HepG2 (cell line): ENCODE results near the gene TIMM17B. TPM values are rescaled to one million over a fixed set of nuclear protein-coding genes. Genes with fewer than 3 reads are reported as not detected.

Experiments
- AGO2 ChIP-seq: fragments of 200-400 bp; formaldehyde crosslinking; optimal IDR thresholded peaks from 2 replicates; pipeline ENCODE3; 2017; ENCODE audit warnings: mild to moderate bottlenecking, low read depth, low read length, moderate library complexity
- ARHGAP35 ChIP-seq: sonication (generic); formaldehyde crosslinking; IDR thresholded peaks from 2 replicates; pipeline ENCODE4 v1.9.0; 2022; ENCODE audit warnings: mild to moderate bottlenecking, inconsistent platforms, moderate library complexity, missing genetic modification reagents, borderline replicate concordance
- CHCHD3 ChIP-seq: sonication (generic); formaldehyde crosslinking; IDR thresholded peaks from 2 replicates; pipeline ENCODE4 v1.8.0; 2022; ENCODE audit warnings: mild to moderate bottlenecking, missing genetic modification reagents, moderate library complexity
- FOXJ3 ChIP-seq: sonication (generic); formaldehyde crosslinking; IDR thresholded peaks from 2 replicates; pipeline ENCODE4 v1.4.0; 2020; ENCODE audit warnings: missing genetic modification reagents, mild to moderate bottlenecking, borderline replicate concordance
- GZF1 ChIP-seq: sonication (generic); formaldehyde crosslinking; IDR thresholded peaks from 2 replicates; pipeline ENCODE4 v1.5.1; 2020; ENCODE audit warnings: mild to moderate bottlenecking, missing genetic modification reagents
- HNF4A ChIP-seq: sonication (generic); formaldehyde crosslinking; IDR thresholded peaks from 2 replicates; pipeline ENCODE4 v1.4.0; 2020; ENCODE audit warnings: missing genetic modification reagents
- HNF4G ChIP-seq, 2 experiments: sonication (generic) in 1 of 2; formaldehyde crosslinking in 1 of 2; IDR thresholded peaks; 2 replicates each; pipeline versions ENCODE4 v1.4.0 to v1.6.1; 2011 to 2020; ENCODE audit warnings: borderline replicate concordance in 2 of 2, low read depth in 2 of 2, mild to moderate bottlenecking in 2 of 2, low read length in 1 of 2, missing genetic modification reagents in 1 of 2, moderate library complexity in 1 of 2
- HNRNPUL1 ChIP-seq: fragments of 200-400 bp; formaldehyde crosslinking; IDR thresholded peaks from 2 replicates; pipeline ENCODE4 v1.6.1; 2017; ENCODE audit warnings: low read depth, mild to moderate bottlenecking, low read length, moderate library complexity
- NFE2L2 ChIP-seq: fragments of 150-350 bp; IDR thresholded peaks from 2 replicates; pipeline ENCODE4 v1.6.1; 2014; ENCODE audit warnings: low read length
- PHF20 ChIP-seq: sonication (generic); formaldehyde crosslinking; IDR thresholded peaks from 2 replicates; pipeline ENCODE4 v1.5.0; 2020; ENCODE audit warnings: mild to moderate bottlenecking, missing genetic modification reagents
- TAF15 ChIP-seq: fragments of 200-400 bp; formaldehyde crosslinking; IDR thresholded peaks from one replicate; pipeline ENCODE4 v1.6.1; 2018; ENCODE audit warnings: mild to moderate bottlenecking, low read depth, low read length; ENCODE audit not compliant: poor library complexity, severe bottlenecking
- TBP ChIP-seq: sonication (generic); formaldehyde crosslinking; IDR thresholded peaks from 2 replicates; pipeline ENCODE4 v1.5.0; 2020; ENCODE audit warnings: missing genetic modification reagents
- ZBTB7A ChIP-seq: sonication (generic); formaldehyde crosslinking; IDR thresholded peaks from 2 replicates; pipeline ENCODE4 v1.8.0; 2022; ENCODE audit warnings: mild to moderate bottlenecking, missing genetic modification reagents
- ZFP1 ChIP-seq: IDR thresholded peaks from 2 replicates; pipeline ENCODE4 v1.6.1; 2016
- ZNF318 ChIP-seq: sonication (generic); formaldehyde crosslinking; IDR thresholded peaks from 2 replicates; pipeline ENCODE4 v1.4.0; 2020; ENCODE audit warnings: mild to moderate bottlenecking, missing genetic modification reagents
- ZXDC ChIP-seq: sonication (generic); formaldehyde crosslinking; IDR thresholded peaks from 2 replicates; pipeline ENCODE4 v1.5.0; 2020; ENCODE audit warnings: mild to moderate bottlenecking, missing genetic modification reagents
- polyA plus RNA-seq, 8 experiments: library from polyadenylated mRNA; depleted of rRNA in 3 of 8; stranded (reverse) in 7 of 8; unstranded in 1 of 8; fragments of >200 nt; fragmentation: Illumina TruSeq in 4 of 8; extraction: Trizol in 4 of 8; gene quantifications; 2 replicates each; pipeline versions ENCODE4 v1.2.1 to v1.2.3, GENCODE V29; 2011 to 2016; ENCODE audit warnings: low read depth in 4 of 8, missing spikeins in 1 of 8, mixed read lengths in 1 of 8; ENCODE audit not compliant: insufficient read depth in 1 of 8
- total RNA-seq, 5 experiments: library from RNA; depleted of rRNA; stranded (reverse); fragments of >200 nt; fragmentation: Illumina TruSeq; extraction: Trizol; gene quantifications; 2 replicates each; pipeline ENCODE4 v1.2.3, GENCODE V29; 2016; ENCODE audit warnings: low read depth in 1 of 5

The TIMM17B gene
- total and polyA plus RNA-seq, 2 of the 13 experiments (the other 11 are each of a cell fraction or from before 2014, with no cell fraction given), result 56.0 to 72.5 TPM

DNA sequence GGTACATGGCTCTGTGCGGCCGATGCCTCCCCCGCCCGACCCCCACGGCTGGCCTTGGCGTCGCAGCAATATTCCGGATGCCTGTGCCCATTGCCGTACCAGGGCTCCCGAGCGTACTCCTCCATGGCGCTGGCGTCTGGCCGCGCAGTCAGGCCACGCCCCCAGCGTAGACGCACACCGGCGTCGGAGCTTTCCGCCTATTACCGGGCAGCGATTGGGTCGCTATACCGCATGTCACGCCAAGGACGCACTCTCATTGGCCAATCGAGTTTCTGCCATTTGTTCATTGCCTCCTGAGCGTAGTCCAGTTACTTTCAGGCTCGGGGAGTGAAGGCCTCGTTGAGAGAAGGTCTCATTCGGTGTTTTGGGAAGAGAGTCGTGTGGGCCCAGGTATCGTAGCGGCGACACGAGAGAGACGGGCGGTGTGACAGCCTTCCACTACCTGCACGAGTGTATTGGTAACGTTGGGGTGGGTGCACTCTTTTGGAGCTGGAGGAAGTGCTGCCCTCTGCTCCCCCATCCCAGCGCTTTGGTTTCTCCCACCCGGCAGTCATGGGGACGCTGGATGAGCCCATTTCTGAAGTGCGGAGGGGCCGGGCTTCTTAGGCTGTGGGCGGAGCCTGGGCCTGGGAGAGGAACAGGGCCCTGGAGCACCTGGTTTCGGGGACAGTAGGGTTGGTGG is at the start of gene TIMM17B, which contains the start of gene PQBP1 (continued):
- no peak for TF ChIP-seq ARHGAP35 (CRISPR knock-in tag)
- no peak for TF ChIP-seq HNRNPUL1
- TF ChIP-seq FOXJ3 (CRISPR knock-in tag), result no peak
- TF ChIP-seq CHCHD3 (CRISPR knock-in tag), result no peak
- no peak for TF ChIP-seq HNF4G (IDR thresholded peaks at IDR 0.05; ENCODE audit: borderline replicate concordance, low read depth, low read length)
- no peak for TF ChIP-seq HNF4G (CRISPR knock-in tag; IDR thresholded peaks at IDR 0.05; ENCODE audit: borderline replicate concordance, low read depth)
- TF ChIP-seq TAF15, result no peak
- TF ChIP-seq PHF20, result no peak
- no peak for TF ChIP-seq ZBTB7A (CRISPR knock-in tag)
- no peak for TF ChIP-seq HNF4A
- no peak for TF ChIP-seq ZFP1 (CRISPR knock-in tag)
- TF ChIP-seq AGO2, result no peak
- TF ChIP-seq NFE2L2, result no peak
- no peak for TF ChIP-seq ZXDC (CRISPR knock-in tag)
- no peak for TF ChIP-seq ZNF318 (CRISPR knock-in tag)
- TF ChIP-seq TBP (CRISPR knock-in tag), result no peak
- no peak for TF ChIP-seq GZF1 (CRISPR knock-in tag)
